Transverse colon (tissue), 4 donors: Measurements from ENCODE around the gene PRR4. TPM values are rescaled to one million over a fixed set of nuclear protein-coding genes. Genes with fewer than 3 reads are reported as not detected.

ENCODE experiments used
- DNase-seq: peaks from one replicate; pipeline ENCODE4 v3.0.0-alpha.2; 2019
- H3K27ac ChIP-seq, 4 donors: fragments of 200-600 bp; sonication (generic); 2 replicates each; pipeline ENCODE4 v1.5.1; 2016 to 2018; ENCODE audit warnings: inconsistent platforms in 4 of 4
- H3K27me3 ChIP-seq: fragments of 200-600 bp; sonication (generic); 2 replicates; pipeline ENCODE4 v1.5.1; 2017; ENCODE audit warnings: inconsistent platforms
- H3K36me3 ChIP-seq, 4 donors: fragments of 200-600 bp; sonication (generic); 2 replicates each; pipeline ENCODE4 v1.5.1; 2017 to 2019; ENCODE audit warnings: inconsistent platforms in 4 of 4
- H3K4me1 ChIP-seq, 4 donors: fragments of 200-600 bp; sonication (generic); 2 replicates each; pipeline ENCODE4 v1.5.1; 2017 to 2020; ENCODE audit warnings: inconsistent platforms in 4 of 4
- H3K4me3 ChIP-seq, 4 donors: fragments of 200-600 bp; sonication (generic); 1 replicate in 1 of 4; 2 replicates in 3 of 4; pipeline versions ENCODE4 v1.5.1 to v1.6.1; 2017 to 2019; ENCODE audit warnings: inconsistent platforms in 4 of 4
- H3K9me3 ChIP-seq, 2 donors: fragments of 200-600 bp; sonication (generic); 2 replicates each; pipeline ENCODE4 v1.5.1; 2017 to 2019; ENCODE audit warnings: inconsistent platforms in 2 of 2
- CTCF ChIP-seq, 5 experiments: fragments of 200-600 bp in 3 of 5; fragments of 450-650 bp in 2 of 5; sonication (generic) in 3 of 5; IDR thresholded peaks; 1 replicate in 2 of 5; 2 replicates in 3 of 5; pipeline ENCODE4 v1.5.1; 2016 to 2017; ENCODE audit warnings: antibody characterized with exemption in 5 of 5, inconsistent platforms in 3 of 5, mild to moderate bottlenecking in 2 of 5, moderate library complexity in 1 of 5
- EP300 ChIP-seq: sonication (generic); formaldehyde crosslinking; IDR thresholded peaks from one replicate; pipeline ENCODE4 v1.6.1; 2017; ENCODE audit warnings: antibody characterized with exemption, low read depth
- POLR2A ChIP-seq: fragments of 450-650 bp; IDR thresholded peaks from one replicate; pipeline ENCODE4 v1.6.1; 2016; ENCODE audit warnings: antibody characterized with exemption, mild to moderate bottlenecking, moderate library complexity
- POLR2AphosphoS5 ChIP-seq, 3 donors: sonication (generic); formaldehyde crosslinking; IDR thresholded peaks; one replicate each; pipeline ENCODE4 v1.6.1; 2016; ENCODE audit warnings: antibody characterized with exemption in 3 of 3
- WGBS, 2 donors: methylation state at CpG; one replicate each; pipeline ENCODE4 v1.1.5; 2018; ENCODE audit warnings: low coverage in 1 of 2; 5-methylcytosine and 5-hydroxymethylcytosine counted together
- in situ Hi-C, 4 donors: fragments of 200-750 bp; cut with MboI; loops; one replicate each; pipeline versions ENCODE4 v1.15.0 to v1.15.1; 2017; ENCODE audit warnings: low sequenced_read_pairs in 3 of 4, low pct_ligation_motif_present in 1 of 4, low pct_unique_long_range_greater_than_20kb in 1 of 4
- intact Hi-C: fragments of 100-400 bp; cut with DNase I; formaldehyde crosslinking; loops from one replicate; pipeline ENCODE4 v1.15.1; 2023; ENCODE audit warnings: low total_unique reads
- total RNA-seq, 4 donors: library from RNA; depleted of rRNA; stranded (reverse); fragments of >200 nt; gene quantifications; one replicate each; pipeline ENCODE4 v1.1.0, GENCODE V29; 2016

The PRR4 gene
- total RNA-seq, 4 donors from 2014 or later = 1.1 to 2.6 TPM; not detected in 2

- TF ChIP-seq POLR2A (no peak), POLR2AphosphoS5 (IDR thresholded peaks at IDR 0.05) (no peak), EP300 (no peak), CTCF (IDR thresholded peaks at IDR 0.05) (no peak)
- 94 to 95% methylated on average over 4 to 6 of the region's 6 CpGs for WGBS, 2 donors
- in situ Hi-C loops = no loop called here
- Histone ChIP-seq H3K27me3 (no peaks in the 10 kb centered on the region), H3K27ac (no peak within 1 kb of the TSS), H3K36me3 (no peaks in the 10 kb centered on the region), H3K4me3 (no peak within 1 kb of the TSS), H3K4me1 (no peaks in the 10 kb centered on the region), H3K9me3 (no peaks in the 10 kb centered on the region)
- no peak for DNase-seq
- intact Hi-C loops = loop anchor here (10.0 kb wide), 1 partner anchor 1729 kb away; no protein-coding TSS in a partner anchor
Observed at GRCh38 chr12:10884086-10884725, 34.9 kb upstream of the PRR4 start, which contains the start of gene PRH1. Gene PRH1 (minus strand): TSS chr12:10884255. CDS start chr12:10884217, 38 bp downstream.

- Histone ChIP-seq H3K9me3 (no peaks in the 10 kb centered on the region), H3K27me3 (no peaks in the 10 kb centered on the region), H3K4me3 (no peak overlapping the region), H3K27ac (no peak overlapping the region), H3K4me1 (no peaks in the 10 kb centered on the region), H3K36me3 (peaks cover 0 to 5% (median 0%) of the 10 kb centered on the region in 4 donors)
- intact Hi-C loops (no loop called here), in situ Hi-C loops (no loop called here)
- DNase-seq = no peak
- TF ChIP-seq CTCF (IDR thresholded peaks at IDR 0.05) = no peak
- no peak for TF ChIP-seq POLR2A
- no peak for TF ChIP-seq POLR2AphosphoS5 (IDR thresholded peaks at IDR 0.05)
- TF ChIP-seq EP300 = no peak
- 70 to 72% methylated on average over 2 of the region's 2 CpGs for WGBS, 2 donors
Observed at GRCh38 chr12:10873378-10873777, 24.1 kb upstream of the PRR4 start.

GRCh38 chr12:10867381-10867780, 18.1 kb upstream of the PRR4 start:
- TF ChIP-seq CTCF (IDR thresholded peaks at IDR 0.05) (no peak), POLR2AphosphoS5 (IDR thresholded peaks at IDR 0.05) (no peak), EP300 (no peak), POLR2A (no peak)
- WGBS, 2 donors = 60 to 78% methylated on average over 1 to 2 of the region's 2 CpGs
- no peaks in the 10 kb centered on the region for H3K4me1 ChIP-seq
- no peak for DNase-seq
- intact Hi-C loops = no loop called here
- H3K27me3 ChIP-seq = no peaks in the 10 kb centered on the region
- H3K36me3 ChIP-seq = no peaks in the 10 kb centered on the region
- H3K27ac ChIP-seq = no peak overlapping the region
- peaks cover 0 to 4% of the 10 kb centered on the region in 2 donors for H3K9me3 ChIP-seq
- no peak overlapping the region for H3K4me3 ChIP-seq
- in situ Hi-C loops = no loop called here

- in situ Hi-C loops = no loop called here
- WGBS, 2 donors = 98 to 100% methylated on average over 2 of the region's 2 CpGs
- intact Hi-C loops = no loop called here
- no peak for DNase-seq
- no peaks in the 10 kb centered on the region for H3K27me3 ChIP-seq
- H3K4me3 ChIP-seq = no peak overlapping the region
- no peaks in the 10 kb centered on the region for H3K36me3 ChIP-seq
- H3K27ac ChIP-seq = no peak overlapping the region
- TF ChIP-seq EP300 = no peak
- no peak for TF ChIP-seq POLR2AphosphoS5 (IDR thresholded peaks at IDR 0.05)
- TF ChIP-seq CTCF (IDR thresholded peaks at IDR 0.05) = no peak
- no peak for TF ChIP-seq POLR2A
- H3K4me1 ChIP-seq = no peaks in the 10 kb centered on the region
- peaks cover 0 to 5% of the 10 kb centered on the region in 2 donors for H3K9me3 ChIP-seq
Observed at GRCh38 chr12:10863512-10864218, 14.4 kb upstream of the PRR4 start.
